ENCODE measurements around the gene KRTAP6-2. TPM values are rescaled to one million over a fixed set of nuclear protein-coding genes. Genes with fewer than 3 reads are reported as not detected.

The KRTAP6-2 gene
- total RNA-seq, 4 donors from 2014 or later = not detected

- H3K27me3 ChIP-seq = no peaks in the 10 kb centered on the region
- no peaks in the 10 kb centered on the region for H3K36me3 ChIP-seq
- H3K27ac ChIP-seq = no peak overlapping the region
- intact Hi-C loops (cut with DNase I; ENCODE audit: low total_unique reads) = no loop called here
- in situ Hi-C loops (cut with MboI; ENCODE audit: low sequenced_read_pairs in 4 of 4) = no loop called here
- no peak for ATAC-seq
- H3K4me3 ChIP-seq = no peak overlapping the region
- no peaks in the 10 kb centered on the region for H3K4me1 ChIP-seq
- TF ChIP-seq CTCF (IDR thresholded peaks at IDR 0.05 in 4 of 5, conservative IDR thresholded peaks at IDR 0.05 in 1 of 5) (no peak), POLR2A (IDR thresholded peaks at IDR 0.05) (no peak)
- H3K9me3 ChIP-seq = no peaks in the 10 kb centered on the region
- no peak for DNase-seq
Measured at GRCh38 chr21:30563072-30563471, 35.6 kb downstream of the KRTAP6-2 start.

- DNase-seq (no peak), ATAC-seq (no peak)
- Histone ChIP-seq H3K36me3 (no peaks in the 10 kb centered on the region), H3K27ac (no peak overlapping the region), H3K4me1 (no peaks in the 10 kb centered on the region), H3K4me3 (no peak overlapping the region), H3K9me3 (no peaks in the 10 kb centered on the region), H3K27me3 (no peaks in the 10 kb centered on the region)
- in situ Hi-C loops (cut with MboI; ENCODE audit: low sequenced_read_pairs in 4 of 4) (no loop called here), intact Hi-C loops (cut with DNase I; ENCODE audit: low total_unique reads) (no loop called here)
- TF ChIP-seq POLR2A (IDR thresholded peaks at IDR 0.05) (no peak), CTCF (IDR thresholded peaks at IDR 0.05 in 4 of 5, conservative IDR thresholded peaks at IDR 0.05 in 1 of 5) (no peak)
Measured at GRCh38 chr21:30561957-30562356, 36.7 kb downstream of the KRTAP6-2 start.

- DNase-seq (no peak), ATAC-seq (no peak)
- Histone ChIP-seq H3K27ac (no peak within 1 kb of the TSS), H3K36me3 (no peaks in the 10 kb centered on the region), H3K9me3 (no peaks in the 10 kb centered on the region), H3K4me1 (no peaks in the 10 kb centered on the region), H3K4me3 (no peak within 1 kb of the TSS), H3K27me3 (no peaks in the 10 kb centered on the region)
- intact Hi-C loops (cut with DNase I; ENCODE audit: low total_unique reads) (no loop called here), in situ Hi-C loops (cut with MboI; ENCODE audit: low sequenced_read_pairs in 4 of 4) (no loop called here)
- TF ChIP-seq POLR2A (IDR thresholded peaks at IDR 0.05) = no peak
- TF ChIP-seq CTCF (IDR thresholded peaks at IDR 0.05 in 4 of 5, conservative IDR thresholded peaks at IDR 0.05 in 1 of 5) = no peak
Measured at GRCh38 chr21:30561264-30561895, 37.3 kb downstream of the KRTAP6-2 start, which contains the start of gene KRTAP19-7. Gene KRTAP19-7, minus strand, starts transcription at chr21:30561314. Its CDS starts 25 bp downstream, at chr21:30561289.

- Histone ChIP-seq H3K4me1 (no peaks in the 10 kb centered on the region), H3K36me3 (no peaks in the 10 kb centered on the region), H3K9me3 (no peaks in the 10 kb centered on the region), H3K27ac (no peak overlapping the region), H3K27me3 (no peaks in the 10 kb centered on the region), H3K4me3 (no peak overlapping the region)
- DNase-seq (no peak), ATAC-seq (no peak)
- in situ Hi-C loops (cut with MboI; ENCODE audit: low sequenced_read_pairs in 4 of 4) (no loop called here), intact Hi-C loops (cut with DNase I; ENCODE audit: low total_unique reads) (no loop called here)
- TF ChIP-seq CTCF (IDR thresholded peaks at IDR 0.05 in 4 of 5, conservative IDR thresholded peaks at IDR 0.05 in 1 of 5) (no peak), POLR2A (IDR thresholded peaks at IDR 0.05) (no peak)
Measured at GRCh38 chr21:30555095-30555494, 43.6 kb downstream of the KRTAP6-2 start.

GRCh38 chr21:30552782-30553181 is 45.9 kb downstream of the KRTAP6-2 start:
- no peak for TF ChIP-seq CTCF (IDR thresholded peaks at IDR 0.05 in 4 of 5, conservative IDR thresholded peaks at IDR 0.05 in 1 of 5)
- TF ChIP-seq POLR2A (IDR thresholded peaks at IDR 0.05) = no peak
- no peaks in the 10 kb centered on the region for H3K4me1 ChIP-seq
- no peaks in the 10 kb centered on the region for H3K36me3 ChIP-seq
- ATAC-seq = no peak
- no peaks in the 10 kb centered on the region for H3K27me3 ChIP-seq
- DNase-seq = no peak
- intact Hi-C loops (cut with DNase I; ENCODE audit: low total_unique reads) (no loop called here), in situ Hi-C loops (cut with MboI; ENCODE audit: low sequenced_read_pairs in 4 of 4) (no loop called here)
- H3K27ac ChIP-seq = no peak overlapping the region
- no peaks in the 10 kb centered on the region for H3K9me3 ChIP-seq
- H3K4me3 ChIP-seq = no peak overlapping the region
